Stimulated activated CD4-positive, alpha-beta T cell treated with anti-CD3 and anti-CD28 coated beads, Interleukin-15, amount 100 ng/mL, for 24 hours (primary cell): ENCODE data around the gene CPNE2.

Experiments
- DNase-seq: peaks from one replicate; pipeline ENCODE4 v3.0.0-alpha.2; 2020

CPNE2 gene

DNA sequence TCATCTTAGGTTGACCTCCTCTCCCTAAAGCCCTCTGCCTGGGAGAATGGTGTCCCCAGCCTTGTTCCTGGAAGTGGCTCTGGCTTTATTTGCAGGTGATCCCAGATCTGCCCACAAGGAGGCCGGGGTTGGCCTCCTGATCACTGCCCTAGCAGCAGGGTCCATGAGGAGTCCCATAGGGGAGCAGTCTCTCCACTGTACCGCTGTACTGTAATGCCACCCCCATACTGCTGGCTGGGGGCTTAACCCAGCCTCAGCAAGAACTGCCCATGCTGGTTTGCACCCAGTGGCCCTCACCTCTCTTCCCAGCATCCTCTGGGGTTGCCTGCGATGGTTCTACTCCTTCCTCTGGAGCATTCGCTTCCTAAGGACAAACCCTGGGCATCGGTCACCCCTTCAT lies 54.4 kb downstream of the CPNE2 start:
- DNase-seq, result no peak

GRCh38 chr16:57147381-57148221 lies 55.2 kb downstream of the CPNE2 start:
- no peak for DNase-seq

DNA sequence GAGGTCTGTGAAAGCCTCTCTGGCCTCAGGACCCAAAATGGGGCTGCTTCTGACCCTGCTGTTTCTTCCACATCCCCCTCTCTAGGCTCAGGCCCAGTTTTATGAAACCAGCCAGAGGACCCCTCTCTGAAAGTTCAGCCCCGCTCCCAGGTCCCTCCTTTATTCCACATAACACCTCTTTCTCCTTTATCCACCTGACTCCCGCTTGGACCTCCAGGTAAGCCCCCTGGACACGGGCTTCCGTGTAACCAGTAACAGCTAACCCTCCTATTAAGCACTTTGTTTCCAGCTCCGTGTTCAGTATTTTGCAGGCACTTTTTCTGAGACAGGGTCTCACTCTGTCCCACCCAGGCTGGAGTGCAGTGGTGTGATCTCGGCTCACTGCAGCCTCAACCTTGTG lies 56.1 kb downstream of the CPNE2 start:
- no peak for DNase-seq

DNA sequence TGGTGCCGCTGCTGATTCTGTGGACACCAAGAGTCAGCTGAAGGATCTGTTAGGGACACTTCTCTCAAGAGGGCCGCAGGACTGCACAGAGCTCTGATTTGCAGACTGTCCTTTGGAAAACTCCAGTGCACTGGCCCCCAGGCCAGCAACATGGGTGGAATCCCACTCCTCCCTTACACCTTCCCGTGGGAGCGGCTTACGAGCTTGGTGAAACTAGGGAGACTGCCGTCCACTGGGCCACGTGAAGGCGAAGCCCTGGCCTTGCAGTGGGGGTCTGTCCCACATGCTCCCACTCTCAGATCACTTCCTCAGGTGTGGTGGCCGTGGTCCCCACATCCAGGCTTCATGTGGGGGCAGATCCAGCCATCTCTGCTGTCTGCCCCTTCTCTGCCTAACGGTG lies 57.0 kb downstream of the CPNE2 start:
- no peak for DNase-seq

DNA sequence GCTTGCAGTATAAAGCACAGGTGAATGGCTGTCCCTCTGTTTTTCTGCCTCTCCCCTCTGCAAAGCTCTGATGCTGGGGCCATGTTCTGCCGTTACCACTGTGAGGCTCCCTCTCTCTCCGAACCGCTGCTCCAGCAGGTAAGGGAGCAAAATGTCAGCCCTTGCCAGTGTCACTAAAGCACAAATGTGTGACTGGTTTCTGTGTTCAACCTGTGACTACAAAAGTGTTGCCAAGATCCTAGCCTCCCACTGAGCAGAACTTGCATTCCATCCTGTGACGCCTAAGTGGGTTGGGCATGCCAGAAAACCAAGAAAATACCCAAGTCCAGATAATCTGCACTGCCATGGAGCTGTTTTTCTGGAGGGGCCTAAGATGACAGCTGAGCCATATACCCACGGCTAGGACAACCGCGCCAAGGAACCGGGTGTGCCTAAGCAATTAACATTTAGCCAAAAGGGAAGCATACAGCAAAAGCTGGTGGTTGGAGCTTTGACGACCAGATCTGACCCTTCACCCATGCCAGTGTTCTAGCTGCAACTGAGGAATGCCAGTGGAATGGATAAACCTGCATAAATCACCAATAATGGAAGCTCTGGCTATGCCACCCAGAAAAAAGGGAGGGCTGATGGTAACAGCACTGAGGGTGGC lies 58.4 kb downstream of the CPNE2 start:
- DNase-seq, result no peak

GRCh38 chr16:57151369-57151768 lies 59.0 kb downstream of the CPNE2 start:
- DNase-seq, result no peak

- DNase-seq, result no peak
Observed at GRCh38 chr16:57152096-57153093, 60.0 kb downstream of the CPNE2 start.

GRCh38 chr16:57153841-57154240 lies 61.5 kb downstream of the CPNE2 start:
- no peak for DNase-seq

GRCh38 chr16:57155702-57156350 lies 63.4 kb downstream of the CPNE2 start:
- DNase-seq, result no peak

DNA sequence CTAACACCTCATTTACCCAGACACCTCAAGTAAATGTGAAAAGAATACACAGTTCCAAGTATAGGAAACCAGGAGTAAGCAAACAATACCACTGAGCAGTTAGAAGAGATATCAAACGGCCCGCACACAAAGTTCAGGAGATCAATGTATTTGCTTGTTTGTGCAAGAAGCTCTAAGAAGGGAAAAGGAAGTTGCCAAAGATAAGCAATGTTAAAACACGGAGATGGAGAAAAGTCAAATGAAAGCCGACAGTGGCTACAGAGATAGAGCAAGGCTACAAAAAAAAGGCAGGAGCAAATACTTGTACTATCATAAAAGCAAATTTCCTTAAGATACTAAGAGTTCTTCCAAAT lies 63.9 kb downstream of the CPNE2 start:
- DNase-seq, result no peak

DNA sequence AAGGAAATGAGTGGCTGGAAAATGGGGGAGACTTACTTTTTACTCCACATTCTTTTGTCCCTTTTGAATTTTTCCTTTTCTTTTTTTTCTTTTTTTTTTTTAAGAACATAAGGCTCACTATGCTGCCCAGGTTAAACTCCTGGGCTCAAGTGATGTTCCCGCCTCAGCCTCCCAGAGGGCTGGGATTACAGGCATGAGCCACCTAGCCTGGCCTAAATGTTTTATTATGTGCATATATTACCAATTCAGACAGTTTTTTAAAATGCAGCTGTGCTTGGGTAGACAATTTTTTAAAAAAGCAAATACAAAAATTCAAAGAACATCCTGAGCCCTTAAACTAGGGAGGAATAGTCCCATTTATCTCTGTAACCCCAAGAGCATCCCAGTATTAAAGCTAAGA lies 65.2 kb downstream of the CPNE2 start:
- DNase-seq, result no peak

GRCh38 chr16:57159447-57159846 lies 67.1 kb downstream of the CPNE2 start:
- DNase-seq, result no peak

GRCh38 chr16:57163842-57164241 lies 71.5 kb downstream of the CPNE2 start:
- DNase-seq, result no peak

DNA sequence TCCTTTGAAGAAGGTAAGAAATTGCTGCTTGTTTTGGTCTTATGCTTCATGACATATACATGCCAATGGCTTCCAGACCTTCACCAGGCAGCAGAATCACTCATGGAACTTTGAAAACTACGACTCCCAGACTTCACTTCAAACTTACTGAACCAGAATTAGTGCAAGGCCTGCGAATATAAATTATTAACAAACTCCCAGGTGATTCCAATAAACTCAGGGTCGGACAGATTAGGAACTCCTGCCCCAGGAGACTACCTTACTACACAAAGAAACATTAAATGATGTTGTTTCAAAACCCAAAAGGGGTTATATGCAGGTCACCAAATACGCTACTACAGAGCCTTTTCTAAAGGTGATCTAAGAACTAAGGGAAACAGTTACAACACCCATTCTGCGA lies 73.1 kb downstream of the CPNE2 start:
- DNase-seq, result no peak

GRCh38 chr16:57165938-57166337 lies 73.6 kb downstream of the CPNE2 start:
- DNase-seq, result no peak

- DNase-seq, result no peak
Observed at GRCh38 chr16:57166451-57166850, 74.1 kb downstream of the CPNE2 start.

GRCh38 chr16:57166951-57167350 lies 74.6 kb downstream of the CPNE2 start:
- no peak for DNase-seq

DNA sequence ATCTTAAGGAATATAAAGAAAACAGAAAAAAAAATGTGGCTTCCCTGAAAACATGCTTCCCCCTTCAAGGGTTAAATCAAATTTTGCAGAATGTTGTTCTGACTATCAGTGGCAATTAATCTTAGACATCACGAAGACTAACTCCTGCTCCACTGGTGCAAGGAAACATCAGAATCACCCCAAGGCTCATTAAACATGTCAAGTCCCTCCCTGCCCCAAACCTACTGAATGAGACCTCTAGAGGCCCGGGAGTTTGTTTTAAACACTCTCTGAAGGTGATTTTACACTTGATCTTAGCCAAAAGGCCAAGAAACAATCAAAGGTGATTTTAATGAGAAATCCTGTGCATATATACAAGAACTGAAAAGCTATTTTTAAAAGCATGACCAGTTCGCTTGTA lies 75.2 kb downstream of the CPNE2 start:
- no peak for DNase-seq

- no peak for DNase-seq
Observed at GRCh38 chr16:57167953-57168352, 75.6 kb downstream of the CPNE2 start.

- no peak for DNase-seq
Observed at GRCh38 chr16:57169327-57169726, 76.9 kb downstream of the CPNE2 start.

DNA sequence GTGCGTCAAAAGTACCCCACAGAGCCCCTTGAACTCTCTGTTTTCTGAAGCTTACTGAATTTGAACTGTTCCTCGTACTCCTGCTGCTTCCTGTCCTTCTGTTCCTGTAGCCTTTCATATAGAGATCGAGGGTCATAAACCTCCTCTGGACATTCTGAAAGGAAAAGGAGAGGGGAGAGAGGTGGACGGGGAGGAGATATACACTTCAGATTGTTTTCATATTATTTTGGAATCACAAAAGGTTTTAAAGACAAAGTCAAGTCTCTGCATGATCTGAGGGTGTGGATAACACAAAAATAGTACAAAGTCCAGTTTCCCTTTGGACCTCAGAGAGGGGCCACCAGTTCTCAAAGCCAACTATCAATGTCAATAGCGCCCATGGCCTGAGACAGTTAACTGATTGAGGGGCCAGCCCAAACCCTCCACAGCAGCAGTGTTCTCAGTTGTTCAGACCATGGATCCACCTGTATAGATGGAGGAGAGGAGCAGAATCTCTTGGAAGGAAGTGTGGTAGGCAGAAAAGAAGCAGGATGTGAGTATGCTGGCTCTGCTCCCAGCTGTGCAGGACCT lies 80.4 kb downstream of the CPNE2 start:
- DNase-seq, result no peak

DNA sequence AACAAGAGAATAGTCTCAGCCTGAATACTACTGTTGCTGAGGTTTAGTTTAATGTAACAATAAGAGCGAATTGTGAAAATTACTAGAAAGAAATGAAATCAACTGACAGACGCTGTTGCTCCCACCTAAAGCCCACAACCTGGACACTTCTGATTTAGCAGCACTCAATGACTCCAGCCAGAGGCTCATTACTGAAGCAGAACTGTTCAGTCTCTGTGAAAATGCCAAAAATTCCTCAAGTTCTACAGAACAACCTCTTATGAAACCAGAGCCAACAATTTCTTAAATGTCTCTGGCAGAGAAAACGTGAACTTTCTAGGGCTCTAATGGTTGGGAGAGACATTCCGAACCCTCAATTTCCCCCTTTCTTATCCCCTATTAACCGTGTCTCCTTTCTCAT lies 83.5 kb downstream of the CPNE2 start:
- no peak for DNase-seq

DNA sequence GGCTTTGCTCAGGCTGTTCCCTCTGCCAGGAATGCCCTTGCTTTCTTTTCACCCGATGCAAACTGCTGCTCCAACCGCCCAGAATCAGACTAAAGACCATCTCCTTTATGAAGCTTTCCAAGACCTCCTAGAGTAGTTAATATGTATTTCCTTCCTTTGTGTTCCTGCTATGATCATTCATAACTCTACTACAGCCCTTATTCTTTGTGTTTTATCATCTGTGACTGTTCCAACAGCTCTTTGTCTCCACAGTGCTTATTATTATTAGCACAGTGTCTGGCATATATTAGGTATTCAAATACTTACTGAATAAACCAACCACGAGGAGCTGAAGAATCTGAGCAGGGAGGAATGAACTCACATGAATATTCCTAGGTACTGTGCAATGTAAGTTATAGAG lies 85.8 kb downstream of the CPNE2 start:
- no peak for DNase-seq
